GM23248 (cell line): Measurements from ENCODE around the gene OR4C5. TPM values are rescaled to one million over a fixed set of nuclear protein-coding genes. Genes with fewer than 3 reads are reported as not detected.
"Not testable (repeated sequence)": the region's sequence is repeated elsewhere in the genome, so short reads cannot be mapped to it uniquely, and the experiment has no call there.

ENCODE experiments used
- DNase-seq: peaks from one replicate; pipeline ENCODE4 v3.0.0-alpha.2; 2015
- H2AFZ ChIP-seq: fragments of 200-600 bp; sonication (generic); 2 replicates; pipeline ENCODE4 v1.6.1; 2016; ENCODE audit warnings: antibody characterized with exemption
- H3F3A ChIP-seq: fragments of 200-600 bp; sonication (generic); 2 replicates; pipeline ENCODE4 v1.6.1; 2016; ENCODE audit warnings: mild to moderate bottlenecking, antibody characterized with exemption, mixed run types; ENCODE audit not compliant: insufficient read depth
- H3K27ac ChIP-seq: fragments of 200-600 bp; sonication (generic); 2 replicates; pipeline ENCODE4 v1.5.1; 2016; ENCODE audit warnings: mild to moderate bottlenecking
- H3K27me3 ChIP-seq: fragments of 200-600 bp; sonication (generic); replicated peaks from 2 replicates; pipeline ENCODE4 v1.6.1; 2016; ENCODE audit warnings: mild to moderate bottlenecking; ENCODE audit not compliant: insufficient read depth
- H3K36me3 ChIP-seq: fragments of 200-600 bp; sonication (generic); 2 replicates; pipeline ENCODE4 v1.6.1; 2016; ENCODE audit warnings: low read depth, mild to moderate bottlenecking
- H3K4me1 ChIP-seq: fragments of 200-600 bp; sonication (generic); 2 replicates; pipeline ENCODE4 v1.6.1; 2016; ENCODE audit warnings: mild to moderate bottlenecking; ENCODE audit not compliant: insufficient read depth
- H3K4me2 ChIP-seq: fragments of 200-600 bp; sonication (generic); one replicate; pipeline ENCODE4 v1.6.1; 2016; ENCODE audit warnings: mild to moderate bottlenecking; ENCODE audit not compliant: unreplicated experiment
- H3K4me3 ChIP-seq: fragments of 200-600 bp; sonication (generic); 2 replicates; pipeline ENCODE4 v1.5.1; 2016; ENCODE audit warnings: mild to moderate bottlenecking
- H3K79me2 ChIP-seq: fragments of 200-600 bp; sonication (generic); 2 replicates; pipeline ENCODE4 v1.6.1; 2016; ENCODE audit warnings: mild to moderate bottlenecking; ENCODE audit not compliant: insufficient read depth
- H3K9ac ChIP-seq: fragments of 200-600 bp; sonication (generic); 2 replicates; pipeline ENCODE4 v1.6.1; 2016; ENCODE audit warnings: mild to moderate bottlenecking
- H3K9me2 ChIP-seq: fragments of 200-600 bp; sonication (generic); 2 replicates; pipeline ENCODE4 v1.6.1; 2016; ENCODE audit warnings: mixed run types, mild to moderate bottlenecking, moderate library complexity; ENCODE audit not compliant: insufficient read depth
- H3K9me3 ChIP-seq: fragments of 200-600 bp; sonication (generic); one replicate; pipeline ENCODE4 v1.6.1; 2017; ENCODE audit warnings: low read depth
- H4K20me1 ChIP-seq: fragments of 200-600 bp; sonication (generic); 2 replicates; pipeline ENCODE4 v1.6.0; 2016; ENCODE audit not compliant: insufficient read depth
- EZH2 ChIP-seq: fragments of 200-600 bp; sonication (generic); IDR thresholded peaks from 2 replicates; pipeline ENCODE4 v1.6.1; 2018; ENCODE audit warnings: antibody characterized with exemption, mild to moderate bottlenecking; ENCODE audit not compliant: insufficient read depth, poor library complexity, severe bottlenecking
- EZH2phosphoT487 ChIP-seq: fragments of 200-600 bp; sonication (generic); IDR thresholded peaks from 2 replicates; pipeline ENCODE4 v1.6.1; 2018; ENCODE audit warnings: antibody characterized with exemption, moderate library complexity, mild to moderate bottlenecking, low read depth; ENCODE audit not compliant: insufficient read depth
- WGBS, 2 experiments: methylation state at CpG; one replicate each; pipeline ENCODE4 v1.1.6; 2015 to 2017; ENCODE audit warnings: low lambda C conversion rate in 2 of 2, low coverage in 1 of 2; ENCODE audit errors: missing lambda C conversion rate in 2 of 2; 5-methylcytosine and 5-hydroxymethylcytosine counted together
- in situ Hi-C: fragments of 300-500 bp; cut with MboI; formaldehyde crosslinking; loops from 2 replicates; pipeline ENCODE4 v1.15.0; 2020
- polyA plus RNA-seq: library from polyadenylated mRNA; unstranded; fragments of >200 nt; fragmentation: Nextera tagmentation; extraction: Ambion mirVana; gene quantifications from 2 replicates; pipeline ENCODE4 v1.2.1, GENCODE V29; 2016
- total RNA-seq: library from RNA; depleted of rRNA; stranded (reverse); fragments of >200 nt; shearing (Covaris generic); gene quantifications from 2 replicates; pipeline ENCODE4 v1.2.3, GENCODE V29; 2014; rRNA removed

OR4C5 gene
- total RNA-seq, result not detected in 2 replicates
- not detected in 2 replicates for polyA plus RNA-seq

- Histone ChIP-seq H2AFZ (no peak within 1 kb of the TSS), H3K9me3 (no peaks in the 10 kb centered on the region), H4K20me1 (no peaks in the 10 kb centered on the region), H3K79me2 (no peaks in the 10 kb centered on the region), H3K9me2 (no peaks in the 10 kb centered on the region), H3K9ac (no peak within 1 kb of the TSS), H3K36me3 (no peaks in the 10 kb centered on the region), H3F3A (no peaks in the 10 kb centered on the region), H3K27me3 (no peaks in the 10 kb centered on the region), H3K4me2 (no peak within 1 kb of the TSS), H3K4me3 (no peak within 1 kb of the TSS), H3K27ac (no peak within 1 kb of the TSS), H3K4me1 (no peaks in the 10 kb centered on the region)
- 10 to 15% methylated on average over 2 of the region's 2 CpGs for WGBS, 2 experiments
- DNase-seq, result no peak
- in situ Hi-C loops, result no loop called here
- no peak for TF ChIP-seq EZH2phosphoT487
- no peak for TF ChIP-seq EZH2
Observed at GRCh38 chr11:48366365-48366764, at the start of gene OR4C5. OR4C5 (minus strand) TSS chr11:48366465; CDS start chr11:48366465, 0 bp downstream.

- no peaks in the 10 kb centered on the region for H3F3A ChIP-seq
- H3K79me2 ChIP-seq, result no peaks in the 10 kb centered on the region
- no peaks in the 10 kb centered on the region for H3K9me2 ChIP-seq
- H3K4me3 ChIP-seq, result no peak overlapping the region
- TF ChIP-seq EZH2 (no peak), EZH2phosphoT487 (no peak)
- no peaks in the 10 kb centered on the region for H4K20me1 ChIP-seq
- H3K27ac ChIP-seq, result no peak overlapping the region
- H3K4me2 ChIP-seq, result no peak overlapping the region
- in situ Hi-C loops, result no loop called here
- DNase-seq, result no peak
- H3K27me3 ChIP-seq, result no peaks in the 10 kb centered on the region
- peaks cover 3% of the 10 kb centered on the region for H3K9me3 ChIP-seq
- H2AFZ ChIP-seq, result no peak overlapping the region
- 9 to 14% methylated on average over 4 of the region's 4 CpGs for WGBS, 2 experiments
- H3K36me3 ChIP-seq, result no peaks in the 10 kb centered on the region
- H3K4me1 ChIP-seq, result no peaks in the 10 kb centered on the region
- no peak overlapping the region for H3K9ac ChIP-seq
Observed at GRCh38 chr11:48384670-48385069, 18.4 kb upstream of the OR4C5 start.

GRCh38 chr11:48384151-48384550 is 17.9 kb upstream of the OR4C5 start:
- DNase-seq, H3K4me1 ChIP-seq, H3K9ac ChIP-seq, H3K4me3 ChIP-seq, in situ Hi-C loops, H3K9me3 ChIP-seq, H3K4me2 ChIP-seq, H3F3A ChIP-seq, H3K27ac ChIP-seq, H3K27me3 ChIP-seq, H2AFZ ChIP-seq, H3K79me2 ChIP-seq, H4K20me1 ChIP-seq, H3K9me2 ChIP-seq, H3K36me3 ChIP-seq: not testable (repeated sequence)
- 0 to 4% methylated on average over 2 of the region's 2 CpGs for WGBS, 2 experiments

- H3K79me2 ChIP-seq, H2AFZ ChIP-seq, H3K9me3 ChIP-seq, H3K4me1 ChIP-seq, H3F3A ChIP-seq, H3K27me3 ChIP-seq, H3K9ac ChIP-seq, H3K36me3 ChIP-seq, H3K4me3 ChIP-seq, in situ Hi-C loops, H3K9me2 ChIP-seq, DNase-seq, H3K4me2 ChIP-seq, H4K20me1 ChIP-seq, H3K27ac ChIP-seq: not testable (repeated sequence)
- WGBS, 2 experiments, result 3 to 12% methylated on average over 2 of the region's 2 CpGs
Observed at GRCh38 chr11:48361289-48361688, 5.0 kb downstream of the OR4C5 start.

GRCh38 chr11:48354677-48355076 is 11.6 kb downstream of the OR4C5 start:
- no peak overlapping the region for H3K4me2 ChIP-seq
- no peak for TF ChIP-seq EZH2
- no peak for TF ChIP-seq EZH2phosphoT487
- H3K4me3 ChIP-seq, result no peak overlapping the region
- no peak for DNase-seq
- H3K9ac ChIP-seq, result no peak overlapping the region
- no peaks in the 10 kb centered on the region for H3K9me3 ChIP-seq
- no peaks in the 10 kb centered on the region for H4K20me1 ChIP-seq
- no peak overlapping the region for H3K27ac ChIP-seq
- no peaks in the 10 kb centered on the region for H3K9me2 ChIP-seq
- no peaks in the 10 kb centered on the region for H3K27me3 ChIP-seq
- no peak overlapping the region for H2AFZ ChIP-seq
- H3F3A ChIP-seq, result no peaks in the 10 kb centered on the region
- H3K4me1 ChIP-seq, result no peaks in the 10 kb centered on the region
- WGBS, 2 experiments, result 33 to 35% methylated on average over 1 of the region's 1 CpG
- in situ Hi-C loops, result no loop called here
- H3K79me2 ChIP-seq, result no peaks in the 10 kb centered on the region
- no peaks in the 10 kb centered on the region for H3K36me3 ChIP-seq
